ENCODE measurements around the gene GLT8D2. TPM values are rescaled to one million over a fixed set of nuclear protein-coding genes. Genes with fewer than 3 reads are reported as not detected.

Gene GLT8D2
- total and polyA plus RNA-seq, 2 donors (not counting 3 experiments of a cell fraction or from before 2014, with no cell fraction given) = 1.7 to 2.6 TPM

DNA sequence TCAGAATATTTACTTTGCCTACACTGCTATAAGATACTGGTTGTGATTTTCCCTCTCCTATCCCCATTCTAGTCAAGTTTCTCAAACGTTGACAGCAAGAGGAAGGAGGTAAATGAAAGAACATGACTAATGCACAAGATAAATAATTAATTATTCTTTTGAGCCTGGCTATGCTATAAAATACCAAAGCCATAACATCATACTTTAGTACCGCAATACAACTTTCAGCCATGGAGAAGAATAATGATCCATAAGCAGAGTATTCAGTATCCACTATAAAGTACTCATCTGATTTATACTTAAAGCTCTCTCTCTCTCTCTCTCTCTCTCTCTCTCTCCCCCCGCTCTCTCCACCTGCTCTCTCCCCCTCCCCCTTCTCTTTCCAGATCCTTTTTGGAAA, 43.1 kb downstream of the GLT8D2 start:
- Histone ChIP-seq H3K4me3 (replicated peaks in 1 of 3; ENCODE audit: insufficient read depth in 1 of 3, low read depth in 1 of 3, low read length in 3 of 3) (no peak overlapping the region), H3K9me3 (replicated peaks; ENCODE audit: control insufficient read depth, insufficient read depth, low read length) (no peaks in the 10 kb centered on the region), H3K9me1 (replicated peaks; ENCODE audit: control insufficient read depth, extremely low read depth, insufficient read depth, low read length) (no peaks in the 10 kb centered on the region), H3K79me2 (ENCODE audit: control insufficient read depth, insufficient read depth, low read length) (no peaks in the 10 kb centered on the region), H4K20me1 (replicated peaks; ENCODE audit: control insufficient read depth, extremely low read depth, insufficient read depth, low read length) (no peaks in the 10 kb centered on the region), H3K9ac (replicated peaks; ENCODE audit: extremely low read depth, insufficient read depth, low read length) (no peak overlapping the region), H3K27ac (ENCODE audit: insufficient read depth, low read depth, low read length) (no peak overlapping the region), H3K4me2 (ENCODE audit: insufficient read depth, low read length) (peak overlapping the region; percentile 47), H3K36me3 (ENCODE audit: control insufficient read depth in 2 of 2, extremely low read depth in 1 of 2, insufficient read depth in 2 of 2, low read length in 2 of 2) (no peaks in the 10 kb centered on the region), H3K27me3 (ENCODE audit: control insufficient read depth in 2 of 2, insufficient read depth in 2 of 2, low read length in 2 of 2) (peaks cover 0 to 6% of the 10 kb centered on the region in 2 experiments), H3K4me1 (ENCODE audit: control insufficient read depth, extremely low read depth, insufficient read depth, low read length) (peaks cover 23% of the 10 kb centered on the region), H2AFZ (ENCODE audit: low read depth, low read length) (no peak overlapping the region)
- dilution Hi-C loops (cut with MboI; ENCODE audit: extremely low pct_ligation_motif_present, low sequenced_read_pairs) = no loop called here
- no TSS peak for BruUV-seq (replicated peaks)
- peak; percentile 63 for DNase-seq (ENCODE audit: low read depth, low spot score)
- TF ChIP-seq MYC (IDR thresholded peaks at IDR 0.05; ENCODE audit: low read depth, low read length) (no peak), FOS (IDR thresholded peaks at IDR 0.05; ENCODE audit: borderline replicate concordance, insufficient read depth, low read length) (peak; percentile 34), GATA2 (IDR thresholded peaks at IDR 0.05; ENCODE audit: insufficient read depth, insufficient read length, low read depth, low read length) (no peak), POLR2AphosphoS5 (IDR thresholded peaks at IDR 0.05; ENCODE audit: insufficient read depth, low read depth, low read length) (no peak), EZH2 (IDR thresholded peaks at IDR 0.05; ENCODE audit: borderline replicate concordance, low read depth, low read length, severe bottlenecking) (no peak), JUN (IDR thresholded peaks at IDR 0.05; ENCODE audit: borderline replicate concordance, insufficient read depth, insufficient read length, low read depth) (peak; percentile 32)
- TF ChIP-seq, protein P1, sequence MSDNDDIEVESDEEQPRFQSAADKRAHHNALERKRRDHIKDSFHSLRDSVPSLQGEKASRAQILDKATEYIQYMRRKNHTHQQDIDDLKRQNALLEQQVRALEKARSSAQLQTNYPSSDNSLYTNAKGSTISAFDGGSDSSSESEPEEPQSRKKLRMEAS (IDR thresholded peaks at IDR 0.05; ENCODE audit: insufficient read depth, insufficient read length) = no peak
- TF ChIP-seq, protein P2, sequence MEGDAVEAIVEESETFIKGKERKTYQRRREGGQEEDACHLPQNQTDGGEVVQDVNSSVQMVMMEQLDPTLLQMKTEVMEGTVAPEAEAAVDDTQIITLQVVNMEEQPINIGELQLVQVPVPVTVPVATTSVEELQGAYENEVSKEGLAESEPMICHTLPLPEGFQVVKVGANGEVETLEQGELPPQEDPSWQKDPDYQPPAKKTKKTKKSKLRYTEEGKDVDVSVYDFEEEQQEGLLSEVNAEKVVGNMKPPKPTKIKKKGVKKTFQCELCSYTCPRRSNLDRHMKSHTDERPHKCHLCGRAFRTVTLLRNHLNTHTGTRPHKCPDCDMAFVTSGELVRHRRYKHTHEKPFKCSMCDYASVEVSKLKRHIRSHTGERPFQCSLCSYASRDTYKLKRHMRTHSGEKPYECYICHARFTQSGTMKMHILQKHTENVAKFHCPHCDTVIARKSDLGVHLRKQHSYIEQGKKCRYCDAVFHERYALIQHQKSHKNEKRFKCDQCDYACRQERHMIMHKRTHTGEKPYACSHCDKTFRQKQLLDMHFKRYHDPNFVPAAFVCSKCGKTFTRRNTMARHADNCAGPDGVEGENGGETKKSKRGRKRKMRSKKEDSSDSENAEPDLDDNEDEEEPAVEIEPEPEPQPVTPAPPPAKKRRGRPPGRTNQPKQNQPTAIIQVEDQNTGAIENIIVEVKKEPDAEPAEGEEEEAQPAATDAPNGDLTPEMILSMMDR (IDR thresholded peaks at IDR 0.05; ENCODE audit: extremely low read depth in 1 of 2, insufficient read depth in 1 of 2, low read depth in 1 of 2, low read length in 2 of 2) = no peak
- CTCF ChIA-PET = interaction anchor here (0.7 kb wide), 1 partner anchor 8 kb away, joined by 3 read pairs; no protein-coding TSS in a partner anchor
- FAIRE-seq = no peak
- POLR2A ChIA-PET = interaction anchor here (0.7 kb wide), 1 partner anchor 860 kb away, joined by 4 read pairs; no protein-coding TSS in a partner anchor
- intact Hi-C loops (cut with micrococcal nuclease) = no loop called here

All from endothelial cell of umbilical vein (primary cell).